Left lobe of liver (tissue), 2 donors: ENCODE results near the gene TSPAN18. TPM values are rescaled to one million over a fixed set of nuclear protein-coding genes. Genes with fewer than 3 reads are reported as not detected.

Source experiments
- ATAC-seq: fragments of 200-7000 bp; cut with Tn5 transposase; one replicate; pipeline ENCODE4 v1.9.1; 2020; ENCODE audit warnings: mild to moderate bottlenecking, moderate library complexity
- DNase-seq: peaks from one replicate; pipeline ENCODE4 v3.0.0-alpha.2; 2020; ENCODE audit warnings: low spot score
- total RNA-seq: library from RNA; stranded (reverse); gene quantifications from one replicate; pipeline ENCODE4 v1.2.1, GENCODE V29; 2021
- donor health status: DM: no; HTN: no; CAD: no; lungs with moderate emphysema.
- donor health status: DM: no; HTN: yes; CAD: no.

TSPAN18 gene
- total RNA-seq, 1 donor from 2014 or later: 4.2 TPM

DNA sequence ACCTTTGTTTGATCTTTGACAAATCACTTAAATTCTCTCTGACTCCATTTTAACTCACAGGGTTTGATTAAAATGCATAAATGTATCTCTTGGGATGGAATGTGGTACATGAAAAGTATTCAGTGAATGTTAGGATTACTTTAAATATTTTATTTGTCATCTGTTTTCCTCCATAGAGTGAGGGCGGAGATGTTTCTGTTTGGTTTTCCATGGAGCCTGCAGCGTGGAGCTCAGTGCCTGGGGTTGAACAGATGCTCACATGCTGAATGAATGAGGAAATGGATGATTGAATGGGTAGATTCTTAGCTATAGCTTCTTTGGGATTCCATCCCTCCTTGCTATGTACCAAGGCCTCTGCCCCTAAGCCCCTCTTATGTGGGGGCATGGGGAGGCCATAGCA, 10.0 kb downstream of the TSPAN18 start:
- ATAC-seq (no peak), DNase-seq (no peak)

DNA sequence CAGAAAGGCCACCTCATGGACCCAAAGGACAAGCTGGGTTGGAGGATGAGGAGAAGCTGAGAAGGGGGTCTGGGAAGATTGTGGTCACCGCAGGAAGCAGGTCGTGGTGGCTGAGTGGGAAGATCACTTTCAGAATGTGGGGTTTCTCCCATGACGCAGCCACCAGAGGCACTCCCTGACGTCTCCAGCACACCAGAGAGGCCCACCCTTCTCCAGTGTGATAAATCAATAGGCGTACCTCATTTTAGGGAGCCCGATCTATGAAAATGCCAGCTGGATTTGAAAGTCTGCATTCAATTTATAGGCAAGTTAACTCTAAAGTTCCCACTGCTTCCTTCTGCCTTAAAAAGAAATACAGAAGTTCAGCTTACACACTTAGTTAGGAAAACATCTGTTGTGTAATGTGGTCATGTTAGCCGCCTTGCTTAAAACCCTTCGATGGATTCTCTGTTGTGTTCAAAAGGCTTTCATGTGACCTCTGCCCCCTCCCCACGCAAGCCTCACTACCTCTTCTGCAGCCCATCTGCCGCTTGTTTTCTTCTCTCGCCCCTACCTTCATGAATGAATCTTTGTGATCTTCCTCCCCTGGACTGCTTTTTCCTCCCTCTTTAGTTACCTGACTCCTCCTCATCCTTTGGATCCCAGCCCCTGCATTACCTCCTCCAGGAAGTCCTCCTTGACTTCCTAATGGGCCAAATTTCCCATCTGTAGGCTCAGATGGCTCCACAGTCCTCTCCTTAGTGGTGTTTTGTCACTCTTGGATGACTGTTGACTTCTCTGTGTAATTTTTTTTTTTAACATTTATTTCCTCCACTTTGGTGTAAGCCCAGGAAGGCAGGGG, 10.7 kb downstream of the TSPAN18 start:
- ATAC-seq (no peak), DNase-seq (no peak)

DNA sequence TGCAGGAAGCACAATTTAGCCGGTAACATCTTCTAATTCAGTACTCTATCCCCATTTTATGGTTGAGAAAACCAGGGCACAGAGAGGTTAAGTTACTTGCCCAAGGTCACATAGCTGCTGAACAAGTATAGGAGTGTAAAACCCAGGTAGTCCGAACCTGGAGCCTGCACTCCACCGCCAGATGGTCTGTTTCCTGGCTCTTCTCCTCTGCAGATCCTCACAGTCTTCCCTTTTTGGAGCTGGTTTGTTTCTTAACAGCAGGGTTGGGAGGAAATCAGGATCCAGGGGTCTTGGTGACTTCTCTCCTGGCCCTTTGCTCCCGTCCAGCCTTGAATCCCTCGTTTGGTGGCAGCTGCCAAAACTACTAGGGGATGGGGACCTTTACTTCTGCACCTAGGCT, 12.0 kb downstream of the TSPAN18 start:
- DNase-seq: no peak
- no peak for ATAC-seq

DNA sequence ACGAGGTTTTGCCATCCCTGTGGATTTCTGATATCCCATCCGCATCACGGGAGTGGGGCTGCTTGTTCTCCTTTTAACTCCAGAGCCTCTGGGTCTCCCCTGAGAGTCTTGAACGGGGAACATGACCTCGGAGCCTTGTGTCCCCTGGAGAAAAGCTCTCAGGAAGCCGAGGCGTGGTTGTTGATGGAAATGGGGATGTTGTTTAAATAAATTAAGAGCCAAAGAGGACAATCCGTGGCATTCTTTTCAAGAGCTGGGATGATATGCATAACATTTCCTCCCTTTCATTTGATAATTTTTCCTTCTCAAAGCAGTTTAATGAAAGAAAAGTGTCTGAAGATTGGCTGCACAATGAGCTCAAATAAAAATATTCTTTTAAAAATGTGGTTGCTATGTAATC, 14.2 kb downstream of the TSPAN18 start:
- DNase-seq: no peak
- ATAC-seq: no peak

DNA sequence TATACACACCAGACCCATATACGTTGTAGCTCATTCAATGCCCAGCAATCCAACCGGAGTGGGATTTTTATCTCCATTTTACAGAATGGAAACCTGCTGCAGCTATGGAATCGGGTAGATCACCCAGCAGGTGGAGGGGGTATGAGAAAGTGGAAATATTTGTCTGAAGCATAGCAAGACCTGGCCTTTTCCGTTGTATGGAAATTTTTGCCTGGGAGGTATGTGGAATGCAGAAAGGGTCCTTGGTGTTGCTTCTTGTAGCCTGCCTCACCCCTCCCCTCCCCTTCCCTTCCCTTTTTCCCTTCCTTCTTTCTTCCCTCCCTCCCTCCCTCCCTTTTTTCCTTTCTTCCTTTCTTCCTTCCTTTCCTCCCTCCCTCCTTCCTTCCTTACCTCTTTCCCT, 15.2 kb downstream of the TSPAN18 start:
- ATAC-seq (no peak), DNase-seq (no peak)

DNA sequence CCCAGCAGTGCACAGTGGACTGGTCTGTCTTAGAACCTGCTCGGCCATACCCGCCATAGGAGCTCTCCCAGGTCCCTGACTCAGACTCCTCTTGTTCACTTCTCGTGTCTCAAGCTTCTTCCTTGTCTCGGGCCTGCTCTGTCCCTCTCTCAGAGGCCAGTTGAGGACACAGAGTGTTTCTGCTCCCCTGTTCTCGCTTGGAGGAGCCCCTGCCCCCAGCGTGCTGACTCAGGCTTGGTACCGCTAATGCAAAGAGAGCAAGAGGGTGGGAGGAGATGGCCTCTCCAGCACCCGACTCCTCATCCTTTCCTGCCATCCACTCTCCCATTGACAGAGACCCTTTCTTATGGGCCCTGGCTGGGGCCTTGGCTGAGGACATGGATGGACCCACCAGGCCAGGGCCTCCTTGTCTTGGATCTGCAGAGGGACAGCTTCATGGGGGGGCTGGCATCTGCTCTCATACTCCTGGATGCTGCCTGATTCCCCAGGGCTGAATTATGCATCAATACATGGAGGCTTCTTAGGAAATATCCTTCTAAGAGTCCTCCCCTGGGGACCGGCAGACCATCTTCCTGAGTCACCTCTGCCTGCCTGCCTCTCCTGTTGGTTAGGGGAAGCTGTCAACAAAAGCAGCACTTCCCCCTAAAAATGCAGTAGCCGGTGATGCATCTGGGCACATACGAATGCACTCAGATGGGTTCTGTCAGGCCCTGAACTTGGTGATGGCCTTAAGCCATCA, 15.9 kb downstream of the TSPAN18 start:
- ATAC-seq (no peak), DNase-seq (no peak)

DNA sequence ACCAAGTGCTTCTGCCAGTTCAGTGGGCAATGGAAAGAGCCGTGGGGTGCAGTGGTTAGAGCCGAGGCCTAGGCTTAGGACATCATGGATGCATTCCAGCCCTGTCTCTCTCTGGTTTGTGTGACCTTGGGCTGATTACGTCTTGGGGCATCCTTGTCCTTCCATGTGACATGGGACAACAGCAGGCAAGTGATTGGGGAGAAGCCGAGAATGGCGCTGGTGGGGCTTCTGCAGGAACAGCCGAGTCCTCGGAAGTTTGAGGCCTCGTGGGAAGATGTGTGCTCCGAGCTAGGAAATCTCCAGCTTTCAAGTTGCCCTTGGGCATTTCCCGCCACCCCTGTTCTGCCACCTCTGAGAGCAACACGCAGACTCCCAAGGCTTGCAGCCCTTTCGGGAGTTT, 16.6 kb downstream of the TSPAN18 start:
- DNase-seq (no peak), ATAC-seq (no peak)

DNA sequence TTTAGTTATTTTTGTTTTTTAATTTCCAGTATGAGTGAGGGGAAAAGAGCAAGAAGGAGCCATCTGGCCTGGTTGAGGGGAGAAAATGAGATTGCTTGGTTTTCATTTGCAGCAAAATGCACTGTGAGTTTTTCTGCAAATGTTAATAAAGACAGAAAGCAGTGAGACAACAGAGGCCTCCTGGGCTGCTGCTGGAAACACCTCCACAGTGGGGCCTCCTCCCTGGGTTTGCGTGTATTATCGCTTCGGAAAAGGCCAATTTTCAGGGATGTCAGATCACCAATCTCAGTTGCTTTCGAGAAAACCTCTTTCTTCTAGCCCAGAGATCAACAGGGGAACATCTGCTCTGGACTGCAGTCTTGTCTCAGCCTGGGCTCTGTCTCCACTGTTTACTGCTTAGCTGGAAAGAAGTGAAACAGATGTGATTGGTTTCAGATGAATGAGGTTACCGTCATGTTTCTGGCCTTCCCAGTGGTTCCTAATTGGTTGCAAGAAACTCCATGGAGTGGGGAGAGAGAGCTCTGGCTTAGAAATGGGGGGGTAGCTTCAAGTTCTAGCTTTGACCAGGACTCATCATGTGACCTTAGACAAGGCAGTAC, 17.3 kb downstream of the TSPAN18 start:
- ATAC-seq (no peak), DNase-seq (no peak)

DNA sequence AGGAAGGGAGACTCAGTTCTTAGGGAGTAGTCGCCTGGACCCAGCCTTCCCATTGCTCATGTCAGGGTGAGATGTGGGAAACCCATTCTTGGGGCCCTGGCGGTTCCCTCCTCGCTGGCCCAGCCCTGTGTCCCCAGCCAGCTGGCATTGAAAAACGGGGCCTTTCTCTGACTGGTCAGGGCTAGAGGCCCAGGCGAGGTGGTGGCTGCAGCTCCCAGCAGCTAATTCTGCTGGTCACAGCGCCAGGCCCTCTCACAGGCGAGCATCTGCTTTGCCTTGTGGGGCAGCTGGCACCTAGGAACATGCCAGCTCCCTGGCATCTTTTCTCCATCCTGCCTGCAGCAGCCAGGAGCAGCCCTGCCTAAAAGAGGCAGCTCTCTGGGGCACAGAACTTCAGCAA, 20.1 kb downstream of the TSPAN18 start:
- ATAC-seq: no peak

DNA sequence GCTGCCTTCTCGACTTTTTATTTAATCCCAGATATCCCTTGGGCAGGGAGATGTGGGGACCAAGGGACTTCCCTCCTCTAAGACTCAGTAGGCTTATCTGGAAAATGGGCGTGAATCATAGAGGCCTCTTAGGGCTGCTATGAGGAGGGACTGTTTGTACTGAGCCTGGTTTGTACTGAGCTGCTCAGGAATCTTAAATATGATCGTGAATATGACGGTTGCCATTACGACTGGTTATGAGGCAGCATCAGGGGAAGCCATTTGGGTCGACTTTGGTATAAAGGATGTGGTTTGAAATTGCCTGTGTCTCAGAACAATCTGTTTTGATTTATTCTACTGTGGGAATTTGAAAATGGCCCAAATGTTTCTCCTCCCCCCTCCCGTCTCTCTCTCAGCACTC, 20.6 kb downstream of the TSPAN18 start:
- ATAC-seq (no peak), DNase-seq (no peak)

More for the DNA sequence above, 20.1 kb downstream of the TSPAN18 start:
- no peak for DNase-seq

DNA sequence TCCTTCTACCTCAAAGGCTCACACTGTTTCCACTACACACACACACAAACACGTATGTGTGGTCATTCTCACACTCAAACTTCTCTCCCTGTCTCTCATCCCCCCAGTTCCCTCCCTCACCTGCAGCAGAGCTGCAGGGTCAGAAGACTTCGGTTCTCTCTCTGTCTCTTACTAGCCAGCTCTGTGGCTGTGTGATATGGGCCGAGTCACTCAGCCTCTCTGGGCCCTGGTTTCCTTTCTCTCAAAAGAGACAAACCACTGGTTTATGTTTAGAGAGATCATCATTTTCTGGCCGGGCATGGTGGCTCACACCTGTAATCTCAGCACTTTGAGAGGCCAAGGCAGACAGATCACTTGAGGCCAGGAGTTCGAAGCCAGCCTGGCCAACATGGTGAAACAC, 21.1 kb downstream of the TSPAN18 start:
- no peak for DNase-seq

DNA sequence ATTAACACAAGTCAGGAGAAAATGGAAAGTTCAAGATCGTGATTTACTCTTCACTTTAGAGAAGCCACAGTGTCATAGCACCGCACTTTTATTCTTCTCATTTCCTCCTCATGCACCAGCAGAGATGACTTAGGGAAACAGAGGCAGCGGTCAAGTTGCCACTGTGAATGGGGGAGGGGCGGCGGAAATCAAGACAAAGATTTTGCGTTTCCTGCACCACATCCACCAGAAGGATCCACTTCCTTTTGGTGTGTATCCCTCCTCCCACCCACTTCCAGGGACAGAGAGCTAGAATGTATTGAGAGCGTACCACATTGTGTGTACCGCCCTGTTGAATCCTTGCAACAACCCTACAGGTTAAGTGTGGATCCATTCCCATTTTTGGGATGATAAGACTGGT, 21.8 kb downstream of the TSPAN18 start:
- DNase-seq (no peak), ATAC-seq (peak; percentile 11)

More for the DNA sequence above, 21.1 kb downstream of the TSPAN18 start:
- no peak for ATAC-seq

DNA sequence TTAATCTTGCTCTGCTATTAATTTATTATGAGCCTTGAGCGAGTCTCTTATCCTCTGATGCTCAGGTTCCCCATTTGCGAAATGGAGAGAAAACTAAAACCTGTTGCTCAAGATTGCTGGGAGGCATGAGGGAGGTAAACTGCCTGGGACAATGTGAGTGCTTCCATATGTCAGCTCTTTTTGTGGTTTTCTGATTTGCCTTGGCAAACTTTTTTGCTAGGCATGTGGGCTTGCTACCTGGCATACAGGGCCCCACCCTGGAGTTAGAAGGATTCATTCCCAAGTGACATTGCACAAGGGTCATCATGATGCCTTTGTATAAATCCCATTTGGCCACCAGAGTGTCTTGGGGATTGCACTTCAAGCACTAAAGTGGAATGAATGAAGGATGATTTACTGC, 22.4 kb downstream of the TSPAN18 start:
- DNase-seq (no peak), ATAC-seq (no peak)

DNA sequence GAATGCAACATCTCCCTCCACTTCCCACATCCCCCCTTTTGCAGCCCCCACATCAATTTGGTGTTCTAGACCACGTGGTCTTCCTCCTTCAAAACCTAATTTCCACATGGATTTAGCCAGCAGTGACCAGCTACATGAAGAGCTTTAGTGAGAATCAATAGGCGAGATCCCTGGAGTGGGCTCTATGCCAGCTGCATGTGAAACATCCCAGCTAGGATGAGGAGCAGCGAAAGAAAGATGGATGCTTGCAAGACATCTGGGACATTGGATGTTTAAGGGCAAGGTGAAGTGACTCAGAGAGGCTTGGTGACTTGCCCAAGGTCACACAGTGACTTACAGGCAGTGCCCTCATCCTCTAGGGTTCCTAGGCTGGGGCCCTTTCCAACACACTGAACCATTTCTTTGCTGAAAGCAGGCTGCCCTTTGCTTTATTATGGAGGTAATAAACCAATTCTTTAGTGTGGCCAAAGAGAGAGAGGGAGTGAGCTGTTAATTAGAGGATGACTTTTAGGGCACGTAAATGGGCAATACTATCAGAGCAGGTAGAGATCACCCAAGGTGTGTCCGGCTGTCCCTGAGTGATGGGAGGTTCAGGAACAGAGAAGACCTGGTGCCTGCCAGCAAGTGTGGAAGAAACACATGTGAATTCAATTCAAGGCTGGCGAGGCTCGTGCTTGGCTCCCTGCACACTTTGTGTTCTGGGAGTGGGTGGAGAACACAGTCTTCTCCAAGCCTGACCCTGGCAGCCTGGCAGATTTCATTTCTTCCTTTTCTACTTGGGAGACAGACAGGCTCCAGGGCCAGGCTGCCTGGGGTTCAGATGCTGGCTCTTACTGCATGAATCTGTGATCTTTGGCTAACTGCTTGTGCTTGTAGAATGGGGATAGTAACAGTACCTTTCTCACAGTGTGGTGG, 24.0 kb downstream of the TSPAN18 start:
- DNase-seq (no peak), ATAC-seq (no peak)

DNA sequence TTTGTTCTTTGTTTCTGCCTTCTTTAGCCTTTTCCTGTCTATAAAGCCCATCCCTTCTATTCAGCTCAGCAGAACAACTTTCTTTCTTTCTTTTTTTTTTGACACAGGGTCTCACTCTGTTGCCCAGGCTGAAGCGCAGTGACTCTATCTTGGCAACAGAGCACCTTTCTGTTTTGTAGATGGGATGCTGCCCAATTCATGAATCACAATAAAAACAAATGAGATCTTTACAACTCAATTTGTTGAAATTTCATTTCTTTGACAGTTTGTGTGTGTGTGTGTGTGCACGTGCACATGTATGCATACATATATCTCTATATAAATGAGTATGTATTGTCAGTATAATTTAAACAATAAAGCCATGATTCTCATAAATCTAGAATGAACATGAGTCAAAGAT, 25.5 kb downstream of the TSPAN18 start:
- ATAC-seq (no peak), DNase-seq (no peak)

DNA sequence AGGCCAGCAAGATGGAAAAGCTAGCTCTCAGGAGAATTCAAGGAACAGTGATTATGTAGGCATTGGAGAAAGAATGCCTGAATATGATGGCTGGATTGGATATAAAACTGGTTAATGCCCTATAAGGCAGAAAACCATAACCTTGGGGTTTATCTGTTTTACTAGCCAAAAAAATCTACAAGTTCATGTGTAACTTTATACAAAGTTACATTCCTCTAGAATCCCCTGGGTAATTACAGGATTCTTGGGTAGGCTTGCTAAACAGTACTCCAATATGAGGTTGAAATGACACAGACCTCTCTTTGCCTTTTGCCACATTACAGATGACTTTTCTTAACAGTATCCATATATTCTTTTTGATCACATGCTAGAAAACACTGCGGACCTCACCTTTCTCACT, 26.0 kb downstream of the TSPAN18 start:
- no peak for ATAC-seq
- no peak for DNase-seq

DNA sequence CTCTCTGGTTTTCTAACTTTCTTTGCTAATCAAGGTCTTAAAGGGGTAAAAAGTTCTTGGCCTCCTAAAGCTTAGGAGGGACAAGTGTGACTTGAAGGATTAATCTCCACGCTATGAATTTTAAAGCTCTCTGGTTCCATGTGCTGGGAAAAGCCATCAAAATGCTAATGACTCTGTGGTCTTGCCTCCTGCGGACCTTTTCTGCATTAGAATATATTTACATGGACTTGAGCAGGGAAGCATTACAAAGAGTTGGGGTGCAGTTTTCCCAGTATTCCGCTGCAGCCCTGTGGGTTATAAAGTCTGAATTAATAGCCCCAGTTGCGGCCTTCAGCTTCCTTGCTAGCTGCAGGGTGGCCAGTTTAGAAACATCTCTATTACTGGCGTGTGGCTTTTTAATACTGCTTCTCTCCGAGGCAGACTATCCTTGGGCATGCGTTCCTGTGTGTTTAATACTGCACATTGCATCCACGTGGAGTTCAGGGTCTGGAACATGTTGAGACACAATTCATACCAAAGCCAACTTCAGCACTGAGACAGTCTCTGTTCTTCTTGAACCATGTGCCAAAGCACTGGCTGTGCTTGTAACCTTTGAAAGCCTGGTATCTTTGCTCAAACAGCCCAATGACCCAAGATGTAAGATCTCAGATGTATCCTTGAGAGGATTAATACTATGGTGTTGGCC, 27.3 kb downstream of the TSPAN18 start:
- no peak for DNase-seq
- no peak for ATAC-seq

DNA sequence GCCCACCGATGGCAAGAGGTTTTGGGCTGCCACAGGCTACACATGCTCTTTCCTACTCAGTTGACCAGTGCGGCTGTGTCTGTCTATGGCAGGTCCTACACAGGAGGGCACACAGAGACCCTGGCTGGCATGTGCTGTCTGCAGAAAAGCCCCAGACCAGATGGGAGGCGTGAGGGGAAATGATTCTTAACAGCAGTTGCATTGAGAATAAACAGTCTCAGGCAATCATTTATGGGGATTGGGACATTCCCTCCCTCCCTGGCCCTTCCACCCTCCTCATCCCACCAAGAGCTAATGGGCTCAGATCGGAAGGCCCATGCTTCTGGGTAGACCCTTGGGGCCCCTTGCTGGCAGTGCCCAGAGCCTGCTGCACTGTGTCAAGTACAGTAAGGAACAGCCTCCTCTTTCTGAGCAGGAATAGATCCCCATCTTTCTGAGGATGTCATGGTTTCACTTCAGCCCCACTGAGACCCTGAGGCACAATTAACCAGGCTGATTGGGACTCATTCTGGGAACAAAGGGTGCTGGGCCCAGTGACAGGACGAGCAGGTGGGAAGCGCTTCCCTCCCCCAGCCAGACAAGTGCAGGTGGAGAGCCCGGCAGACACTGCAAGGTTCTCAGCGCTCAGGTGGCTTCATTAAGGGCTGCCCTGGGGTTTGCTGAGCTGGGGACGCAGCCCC, 28.3 kb downstream of the TSPAN18 start:
- no peak for ATAC-seq
- no peak for DNase-seq
